ENCODE results near the gene ATP2B2. TPM values are rescaled to one million over a fixed set of nuclear protein-coding genes. Genes with fewer than 3 reads are reported as not detected.

The ATP2B2 gene
- total and polyA plus RNA-seq, 2 of the 8 experiments (the other 6 are each of a cell fraction or from before 2014, with no cell fraction given), result 0.14 to 1.2 TPM

DNA sequence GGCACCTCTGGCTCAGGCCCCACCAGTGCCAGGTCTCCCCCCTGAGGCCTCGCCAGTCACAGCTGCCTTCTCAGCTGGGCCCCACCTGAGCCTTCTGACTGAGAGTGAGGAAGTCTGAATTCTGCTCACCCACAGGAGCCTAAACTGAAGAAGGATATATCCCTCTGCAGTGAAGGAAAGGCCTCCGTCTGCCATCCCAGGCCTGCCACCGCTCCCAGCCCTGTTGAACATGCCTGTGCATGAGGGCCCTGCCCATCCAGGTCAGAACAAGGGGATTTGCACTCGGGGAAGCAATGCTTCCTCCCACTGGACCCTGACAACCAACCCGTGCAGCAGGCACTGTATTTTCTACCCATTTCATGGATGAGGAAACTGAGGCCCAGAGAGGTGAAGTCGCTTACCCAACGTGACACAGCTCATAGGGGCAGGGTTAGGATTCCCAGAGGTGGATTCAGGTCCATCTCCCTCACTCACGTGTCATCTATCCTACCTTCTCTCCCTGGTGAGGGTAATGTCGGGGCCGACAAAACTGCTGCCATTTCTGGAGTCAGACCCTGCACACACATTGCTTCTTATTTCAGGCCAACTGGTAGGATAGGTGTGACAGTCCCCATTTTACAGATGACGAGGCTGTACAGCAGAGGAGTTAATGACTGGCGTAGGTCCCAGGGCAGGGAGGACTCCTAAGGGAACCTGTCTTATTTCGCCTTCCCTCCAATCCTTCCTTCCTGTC lies 22.6 kb downstream of the ATP2B2 start:
- peak overlapping the region; percentile 12; the same call in 1 of the 2 replicates for H4K8ac ChIP-seq (ENCODE audit: extremely low read depth, insufficient read depth, low read length)
- no peaks in the 10 kb centered on the region for H3K79me2 ChIP-seq (ENCODE audit: control insufficient read depth in 1 of 2, insufficient read depth in 2 of 2, low read length in 2 of 2)
- no peak overlapping the region for H4K91ac ChIP-seq (replicated peaks; ENCODE audit: insufficient read length, low read length)
- no peak overlapping the region for H2BK20ac ChIP-seq (ENCODE audit: low read length)
- no peak overlapping the region; the same call in 1 of the 2 replicates for H2BK5ac ChIP-seq (ENCODE audit: low read depth, low read length)
- DNase-seq (ENCODE audit: low read depth in 1 of 2, low spot score in 2 of 2) (no peak), FAIRE-seq (no peak)
- no peak overlapping the region for H2AK5ac ChIP-seq (ENCODE audit: low read depth, low read length)
- no peak overlapping the region for H3K4ac ChIP-seq (replicated peaks; ENCODE audit: insufficient read length, low read depth, low read length)
- H2BK12ac ChIP-seq (ENCODE audit: low read depth, low read length), result no peak overlapping the region
- H2BK15ac ChIP-seq (ENCODE audit: low read length), result no peak overlapping the region
- H3K14ac ChIP-seq (ENCODE audit: insufficient read length), result no peak overlapping the region
- H3K56ac ChIP-seq (replicated peaks; ENCODE audit: insufficient read length, low read depth, low read length), result no peak overlapping the region
- no peaks in the 10 kb centered on the region for H3K4me1 ChIP-seq (replicated peaks in 1 of 4; ENCODE audit: control insufficient read depth in 3 of 4, insufficient read depth in 4 of 4, low read length in 3 of 4)
- 0 out of 2 replicates have a peak overlapping the region, but pooled peaks have one; percentile 19 for H3K18ac ChIP-seq (ENCODE audit: extremely low read depth, low read length)
- peaks cover 1% of the 10 kb centered on the region; the same call in 1 of the 2 replicates for H3K23me2 ChIP-seq (ENCODE audit: low read depth, low read length)
- H3K9ac ChIP-seq (replicated peaks in 1 of 4; ENCODE audit: extremely low read depth in 1 of 4, low read depth in 3 of 4, low read length in 3 of 4), result no peak overlapping the region
- no peak overlapping the region for H2BK120ac ChIP-seq (replicated peaks; ENCODE audit: low read depth, low read length)
- H4K20me1 ChIP-seq (replicated peaks in 1 of 2; ENCODE audit: control insufficient read depth in 1 of 2, insufficient read depth in 2 of 2, low read length in 2 of 2), result no peaks in the 10 kb centered on the region
- no peaks in the 10 kb centered on the region for H3K9me3 ChIP-seq (ENCODE audit: insufficient read depth in 2 of 2, low read depth in 1 of 2, low read length in 1 of 2)
- no peak overlapping the region for H2AFZ ChIP-seq (ENCODE audit: low read length)
- no peak overlapping the region for H3K27ac ChIP-seq (ENCODE audit: low read depth, low read length)
- no peak overlapping the region for H3K4me2 ChIP-seq (ENCODE audit: insufficient read depth in 1 of 2, low read depth in 2 of 2, low read length in 2 of 2)
- no peaks in the 10 kb centered on the region for H3K79me1 ChIP-seq (ENCODE audit: low read depth, low read length)
- H3K27me3 ChIP-seq (replicated peaks in 1 of 4; ENCODE audit: control insufficient read depth in 3 of 4, extremely low read depth in 1 of 4, insufficient read depth in 3 of 4, low read length in 3 of 4), result no peaks in the 10 kb centered on the region
- no peak overlapping the region for H4K5ac ChIP-seq (ENCODE audit: insufficient read length, low read depth, low read length)
- CTCF ChIA-PET (ENCODE audit: partially characterized antibody), result interaction anchor here (0.5 to 1.5 kb wide), 4 partner anchors 9 to 236 kb away, joined by 3 to 4 read pairs (median 3); no protein-coding TSS in a partner anchor
- no peak overlapping the region for H3K23ac ChIP-seq (ENCODE audit: insufficient read length)
- no peaks in the 10 kb centered on the region for H3K36me3 ChIP-seq (ENCODE audit: control insufficient read depth in 2 of 4, insufficient read depth in 4 of 4, low read length in 3 of 4)
- H3K4me3 ChIP-seq (ENCODE audit: extremely low read depth in 1 of 4, insufficient read depth in 2 of 4, low read depth in 3 of 4, low read length in 4 of 4), result no peak overlapping the region
- 86% methylated on average over 13 of the region's 13 CpGs; no CpG with 5 or more reads in 1 of the 2 experiments for WGBS, 2 experiments (ENCODE audit: extremely low coverage in 1 of 2, insufficient coverage in 1 of 2, insufficient read length in 1 of 2, insufficient replicate concordance in 2 of 2, low coverage in 1 of 2, low lambda C conversion rate in 2 of 2, missing lambda C conversion rate in 1 of 2)
- POLR2A ChIA-PET (ENCODE audit: partially characterized antibody), result interaction anchor here (0.7 kb wide), 1 partner anchor 157 kb away, joined by 3 read pairs; no protein-coding TSS in a partner anchor
- TF ChIP-seq PHF8 (conservative IDR thresholded peaks at IDR 0.05; ENCODE audit: low read depth, low read length), result no peak
- TF ChIP-seq GABPA (IDR thresholded peaks at IDR 0.05; ENCODE audit: borderline replicate concordance, insufficient read depth, low read length), result no peak
- no peak for TF ChIP-seq KDM1A (IDR thresholded peaks at IDR 0.05; ENCODE audit: borderline replicate concordance, low read length)
- TF ChIP-seq GTF2F1 (IDR thresholded peaks at IDR 0.05; ENCODE audit: borderline replicate concordance, low read depth, low read length), result no peak
- no peak for TF ChIP-seq SP4 (IDR thresholded peaks at IDR 0.05; ENCODE audit: low read length)
- TF ChIP-seq ASH2L (IDR thresholded peaks at IDR 0.05; ENCODE audit: low read length), result no peak
- no peak for TF ChIP-seq ZNF274 (IDR thresholded peaks at IDR 0.05; ENCODE audit: borderline replicate concordance, extremely low read depth, low read length)
- no peak for TF ChIP-seq EZH2 (IDR thresholded peaks at IDR 0.05; ENCODE audit: low read depth, low read length, severe bottlenecking)
- no peak for TF ChIP-seq RNF2 (IDR thresholded peaks at IDR 0.05; ENCODE audit: borderline replicate concordance, low read depth, low read length, missing control alignments, poor library complexity, severe bottlenecking)
- no peak for TF ChIP-seq TAF7 (optimal IDR thresholded peaks at IDR 0.05; ENCODE audit: borderline replicate concordance, low read depth, low read length)
- TF ChIP-seq JUN (IDR thresholded peaks at IDR 0.05; ENCODE audit: low read depth, low read length), result no peak

Data from H1 (cell line).